HepG2 (cell line): ENCODE measurements around the gene MAMDC2. TPM values are rescaled to one million over a fixed set of nuclear protein-coding genes. Genes with fewer than 3 reads are reported as not detected.
A peak's percentile ranks its signal among the peaks of the same experiment; 100 is the strongest.

Experiments
- ATAC-seq: fragments of 200-7000 bp; cut with Tn5 transposase; 3 replicates; pipeline ENCODE4 v1.9.1; 2020; ENCODE audit warnings: mild to moderate bottlenecking, moderate library complexity
- BruUV-seq: library from RNA; stranded (reverse); fragments of 400-500 nt; replicated peaks from 2 replicates; lab custom pipeline; 2021; lab: Mats Ljungman, UMichigan
- CTCF ChIA-PET: fragments of 300-600 bp; formaldehyde crosslinking; extraction: SDS; loops from one replicate; lab custom pipeline; 2021; ENCODE audit warnings: low total read pairs, inconsistent platforms, low intra/inter-chr PET ratio; lab: Yijun Ruan, JAX
- POLR2A ChIA-PET: fragments of 350-600 bp; sonication (Branson Sonifier 250); formaldehyde crosslinking; loops from one replicate; lab custom pipeline; 2020; ENCODE audit warnings: antibody characterized with exemption, inconsistent platforms; lab: Yijun Ruan, JAX
- DNase-seq: peaks from one replicate; pipeline ENCODE4 v3.0.0-alpha.2; 2015; ENCODE audit warnings: low spot score
- FAIRE-seq: peaks from 3 replicates; lab custom pipeline; 2011; peaks lifted over from hg19 to GRCh38; lab: Jason Lieb, UNC
- H2AFZ ChIP-seq: one replicate; pipeline ENCODE4 v1.6.1; 2011; ENCODE audit warnings: low read length, inconsistent platforms
- H3K27ac ChIP-seq: fragments of 300-600 bp; 3 replicates; pipeline ENCODE4 v1.8.0; 2011; ENCODE audit warnings: mixed run types, mild to moderate bottlenecking, mixed read lengths, low read length, inconsistent platforms; ENCODE audit not compliant: insufficient read depth; ENCODE audit errors: extremely low read length
- H3K27me3 ChIP-seq, 2 experiments: fragments of 200-600 bp in 1 of 2; 2 replicates in 1 of 2; 3 replicates in 1 of 2; pipeline versions ENCODE4 v1.6.0 to v1.8.0; 2011; ENCODE audit warnings: low read length in 2 of 2, mild to moderate bottlenecking in 2 of 2, moderate library complexity in 2 of 2, inconsistent platforms in 1 of 2; ENCODE audit not compliant: insufficient read depth in 2 of 2, control insufficient read depth in 1 of 2
- H3K36me3 ChIP-seq, 2 experiments: fragments of 200-600 bp in 1 of 2; replicated peaks in 1 of 2; 2 replicates in 1 of 2; 3 replicates in 1 of 2; pipeline versions ENCODE4 v1.5.1 to v1.8.0; 2011; ENCODE audit warnings: low read length in 2 of 2, inconsistent platforms in 1 of 2; ENCODE audit not compliant: insufficient read depth in 2 of 2, control insufficient read depth in 1 of 2
- H3K4me1 ChIP-seq: 2 replicates; pipeline ENCODE4 v1.5.1; 2012; ENCODE audit warnings: low read length, inconsistent platforms; ENCODE audit not compliant: insufficient read depth
- H3K4me2 ChIP-seq: 2 replicates; pipeline ENCODE4 v1.6.0; 2011; ENCODE audit warnings: low read depth, low read length, inconsistent platforms
- H3K4me3 ChIP-seq, 3 experiments: fragments of 200-600 bp in 1 of 3; sonication (generic), shearing (Covaris generic) in 1 of 3; replicated peaks in 1 of 3; 2 replicates each; pipeline ENCODE4 v1.5.1; 2011 to 2016; ENCODE audit warnings: low read length in 3 of 3, inconsistent platforms in 2 of 3, low read depth in 2 of 3, mild to moderate bottlenecking in 2 of 3, control low read depth in 1 of 3, mixed read lengths in 1 of 3; ENCODE audit not compliant: insufficient read depth in 1 of 3
- H3K79me2 ChIP-seq: one replicate; pipeline ENCODE4 v1.6.1; 2011; ENCODE audit warnings: low read length, inconsistent platforms; ENCODE audit not compliant: insufficient read depth
- H3K9ac ChIP-seq: 2 replicates; pipeline ENCODE4 v1.6.0; 2011; ENCODE audit warnings: mild to moderate bottlenecking, low read depth, low read length, inconsistent platforms; ENCODE audit not compliant: insufficient read depth
- H3K9me3 ChIP-seq: 2 replicates; pipeline ENCODE4 v1.5.1; 2012; ENCODE audit warnings: mild to moderate bottlenecking, low read length
- H4K20me1 ChIP-seq: 2 replicates; pipeline ENCODE4 v1.6.0; 2011; ENCODE audit warnings: inconsistent platforms, mild to moderate bottlenecking, low read length, moderate library complexity; ENCODE audit not compliant: insufficient read depth
- CEBPG ChIP-seq: IDR thresholded peaks from 2 replicates; pipeline ENCODE4 v1.6.1; 2016
- CTCF ChIP-seq: sonication (generic); formaldehyde crosslinking; IDR thresholded peaks from 2 replicates; pipeline ENCODE4 v1.5.0; 2020; ENCODE audit warnings: mild to moderate bottlenecking, missing genetic modification reagents, moderate library complexity
- MTF2 ChIP-seq: sonication (generic); formaldehyde crosslinking; IDR thresholded peaks from 2 replicates; pipeline ENCODE4 v1.5.0; 2020; ENCODE audit warnings: missing genetic modification reagents, borderline replicate concordance
- NFIC ChIP-seq: IDR thresholded peaks from 2 replicates; pipeline ENCODE4 v1.6.1; 2012; ENCODE audit warnings: mild to moderate bottlenecking, low read length, inconsistent platforms
- NPAS2 ChIP-seq: sonication (generic); formaldehyde crosslinking; IDR thresholded peaks from 2 replicates; pipeline ENCODE4 v1.8.0; 2022; ENCODE audit warnings: mild to moderate bottlenecking, missing genetic modification reagents, borderline replicate concordance
- PCBP1 ChIP-seq: fragments of 200-400 bp; formaldehyde crosslinking; IDR thresholded peaks from 2 replicates; pipeline ENCODE4 v1.6.1; 2017; ENCODE audit warnings: mild to moderate bottlenecking, low read depth, low read length, borderline replicate concordance
- RAD21 ChIP-seq: fragments of 450-650 bp; formaldehyde crosslinking; IDR thresholded peaks from 2 replicates; pipeline ENCODE4 v1.5.0; 2020; ENCODE audit warnings: mild to moderate bottlenecking
- RXRA ChIP-seq: sonication (generic); formaldehyde crosslinking; IDR thresholded peaks from 2 replicates; pipeline ENCODE4 v1.5.1; 2020; ENCODE audit warnings: missing genetic modification reagents
- STAG1 ChIP-seq: sonication (generic); formaldehyde crosslinking; IDR thresholded peaks from 2 replicates; pipeline ENCODE4 v1.4.0; 2020; ENCODE audit warnings: missing genetic modification reagents
- TBL1XR1 ChIP-seq: fragments of 150-350 bp; IDR thresholded peaks from 2 replicates; pipeline ENCODE4 v1.6.1; 2014; ENCODE audit warnings: borderline replicate concordance, low read length; ENCODE audit not compliant: partially characterized antibody
- XRCC5 ChIP-seq: fragments of 200-400 bp; formaldehyde crosslinking; optimal IDR thresholded peaks from 2 replicates; pipeline ENCODE3; 2017; ENCODE audit warnings: mild to moderate bottlenecking, low read length
- ZNF317 ChIP-seq: sonication (generic); formaldehyde crosslinking; IDR thresholded peaks from 2 replicates; pipeline ENCODE4 v1.5.0; 2020; ENCODE audit warnings: mild to moderate bottlenecking, missing genetic modification reagents
- ZNF703 ChIP-seq: sonication (generic); formaldehyde crosslinking; IDR thresholded peaks from 2 replicates; pipeline ENCODE4 v1.5.1; 2020; ENCODE audit warnings: missing genetic modification reagents, mild to moderate bottlenecking, moderate library complexity, borderline replicate concordance
- ZNF737 ChIP-seq: sonication (generic); formaldehyde crosslinking; IDR thresholded peaks from 2 replicates; pipeline ENCODE4 v1.5.0; 2020; ENCODE audit warnings: missing genetic modification reagents, mild to moderate bottlenecking, borderline replicate concordance
- WGBS: methylation state at CpG from one replicate; pipeline ENCODE4 v1.1.6; 2017; ENCODE audit warnings: low lambda C conversion rate; 5-methylcytosine and 5-hydroxymethylcytosine counted together
- in situ Hi-C: cut with HindIII; loops from 2 replicates; pipeline ENCODE4 v1.10.0; 2017; ENCODE audit warnings: low pct_unique_long_range_greater_than_20kb; ENCODE audit not compliant: extremely low pct_ligation_motif_present
- intact Hi-C: fragments of 100-400 bp; cut with micrococcal nuclease; formaldehyde crosslinking; loops from one replicate; pipeline ENCODE4 v1.10.0; 2022; ENCODE audit not compliant: unreplicated experiment
- polyA plus RNA-seq, 8 experiments: library from polyadenylated mRNA; depleted of rRNA in 3 of 8; stranded (reverse) in 7 of 8; unstranded in 1 of 8; fragments of >200 nt; fragmentation: Illumina TruSeq in 4 of 8; extraction: Trizol in 4 of 8; gene quantifications; 2 replicates each; pipeline versions ENCODE4 v1.2.1 to v1.2.3, GENCODE V29; 2011 to 2016; ENCODE audit warnings: low read depth in 4 of 8, missing spikeins in 1 of 8, mixed read lengths in 1 of 8; ENCODE audit not compliant: insufficient read depth in 1 of 8
- total RNA-seq, 5 experiments: library from RNA; depleted of rRNA; stranded (reverse); fragments of >200 nt; fragmentation: Illumina TruSeq; extraction: Trizol; gene quantifications; 2 replicates each; pipeline ENCODE4 v1.2.3, GENCODE V29; 2016; ENCODE audit warnings: low read depth in 1 of 5
- TF ChIP-seq, protein P1 (sequence below): sonication (generic); formaldehyde crosslinking; IDR thresholded peaks from one replicate; pipeline ENCODE4 v1.5.1; 2020; ENCODE audit warnings: mild to moderate bottlenecking, missing genetic modification reagents; ENCODE audit errors: not compliant biosample characterization

Gene MAMDC2
- total and polyA plus RNA-seq, 2 of the 13 experiments (the other 11 are each of a cell fraction or from before 2014, with no cell fraction given) = not detected

DNA sequence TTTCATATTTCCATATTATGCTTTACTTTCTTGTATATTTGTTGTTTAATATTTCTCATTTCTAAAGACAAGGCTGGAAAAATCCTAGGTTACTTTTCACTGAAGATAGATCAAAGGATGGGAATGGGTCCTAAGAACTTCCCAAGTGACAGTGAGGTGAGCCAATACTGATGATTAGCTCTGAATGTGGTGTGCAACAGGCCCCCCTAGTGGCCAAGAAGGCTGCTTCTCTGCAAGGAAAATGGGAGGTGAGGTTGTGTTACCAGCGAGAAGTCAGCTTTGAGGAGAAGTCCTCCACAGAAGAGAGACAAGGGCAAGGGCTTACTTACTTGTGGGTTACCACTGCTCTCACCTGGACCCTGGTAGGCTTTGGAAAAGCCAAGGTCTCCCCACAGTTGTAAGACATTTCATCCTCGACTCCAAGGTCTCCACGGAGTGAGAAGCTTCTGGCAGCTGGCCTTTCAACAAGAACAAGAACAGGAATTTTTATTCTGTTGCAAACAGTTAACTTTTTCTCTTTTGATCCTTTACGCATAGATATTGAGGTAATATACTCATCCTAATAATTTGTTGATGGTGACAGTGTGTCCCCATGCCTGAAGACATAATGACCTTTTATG, 69.9 kb downstream of the MAMDC2 start:
- no peaks in the 10 kb centered on the region for H4K20me1 ChIP-seq
- in situ Hi-C loops = loop anchor here (5.0 kb wide), 1 partner anchor 141 kb away; no protein-coding TSS in a partner anchor
- H3K4me1 ChIP-seq = peaks cover 38% of the 10 kb centered on the region
- ChIA-PET CTCF (interaction anchor here (2.4 kb wide), 1 partner anchor 141 kb away, joined by 10 read pairs; no protein-coding TSS in a partner anchor), POLR2A (no interaction called here)
- H2AFZ ChIP-seq = no peak overlapping the region
- DNase-seq (peak; percentile 23), FAIRE-seq (no peak), ATAC-seq (peak; percentile 59)
- no TSS peak for BruUV-seq
- no peak overlapping the region for H3K27ac ChIP-seq
- H3K9me3 ChIP-seq = no peaks in the 10 kb centered on the region
- intact Hi-C loops = loop anchor here (1.0 to 5.0 kb wide), 2 partner anchors 114 to 141 kb away; no protein-coding TSS in a partner anchor
- no peak overlapping the region for H3K4me3 ChIP-seq
- H3K36me3 ChIP-seq = no peaks in the 10 kb centered on the region
- 37% methylated on average over 4 of the region's 4 CpGs for WGBS
- no peaks in the 10 kb centered on the region; a peak in 1 of 5 replicates for H3K27me3 ChIP-seq
- H3K9ac ChIP-seq = no peak overlapping the region
- peak overlapping the region; percentile 18; the same call in 1 of the 2 replicates for H3K4me2 ChIP-seq
- H3K79me2 ChIP-seq = no peaks in the 10 kb centered on the region
- no peak for TF ChIP-seq PCBP1
- TF ChIP-seq TBL1XR1 = no peak
- TF ChIP-seq STAG1 (CRISPR knock-in tag) = peak; percentile 62
- TF ChIP-seq RAD21 (CRISPR knock-in tag) = no peak
- no peak for TF ChIP-seq ZNF317
- no peak for TF ChIP-seq RXRA (CRISPR knock-in tag)
- no peak for TF ChIP-seq NFIC
- peak; percentile 30; the same call in 1 of the 2 replicates for TF ChIP-seq CEBPG (CRISPR knock-in tag)
- TF ChIP-seq, protein P1, sequence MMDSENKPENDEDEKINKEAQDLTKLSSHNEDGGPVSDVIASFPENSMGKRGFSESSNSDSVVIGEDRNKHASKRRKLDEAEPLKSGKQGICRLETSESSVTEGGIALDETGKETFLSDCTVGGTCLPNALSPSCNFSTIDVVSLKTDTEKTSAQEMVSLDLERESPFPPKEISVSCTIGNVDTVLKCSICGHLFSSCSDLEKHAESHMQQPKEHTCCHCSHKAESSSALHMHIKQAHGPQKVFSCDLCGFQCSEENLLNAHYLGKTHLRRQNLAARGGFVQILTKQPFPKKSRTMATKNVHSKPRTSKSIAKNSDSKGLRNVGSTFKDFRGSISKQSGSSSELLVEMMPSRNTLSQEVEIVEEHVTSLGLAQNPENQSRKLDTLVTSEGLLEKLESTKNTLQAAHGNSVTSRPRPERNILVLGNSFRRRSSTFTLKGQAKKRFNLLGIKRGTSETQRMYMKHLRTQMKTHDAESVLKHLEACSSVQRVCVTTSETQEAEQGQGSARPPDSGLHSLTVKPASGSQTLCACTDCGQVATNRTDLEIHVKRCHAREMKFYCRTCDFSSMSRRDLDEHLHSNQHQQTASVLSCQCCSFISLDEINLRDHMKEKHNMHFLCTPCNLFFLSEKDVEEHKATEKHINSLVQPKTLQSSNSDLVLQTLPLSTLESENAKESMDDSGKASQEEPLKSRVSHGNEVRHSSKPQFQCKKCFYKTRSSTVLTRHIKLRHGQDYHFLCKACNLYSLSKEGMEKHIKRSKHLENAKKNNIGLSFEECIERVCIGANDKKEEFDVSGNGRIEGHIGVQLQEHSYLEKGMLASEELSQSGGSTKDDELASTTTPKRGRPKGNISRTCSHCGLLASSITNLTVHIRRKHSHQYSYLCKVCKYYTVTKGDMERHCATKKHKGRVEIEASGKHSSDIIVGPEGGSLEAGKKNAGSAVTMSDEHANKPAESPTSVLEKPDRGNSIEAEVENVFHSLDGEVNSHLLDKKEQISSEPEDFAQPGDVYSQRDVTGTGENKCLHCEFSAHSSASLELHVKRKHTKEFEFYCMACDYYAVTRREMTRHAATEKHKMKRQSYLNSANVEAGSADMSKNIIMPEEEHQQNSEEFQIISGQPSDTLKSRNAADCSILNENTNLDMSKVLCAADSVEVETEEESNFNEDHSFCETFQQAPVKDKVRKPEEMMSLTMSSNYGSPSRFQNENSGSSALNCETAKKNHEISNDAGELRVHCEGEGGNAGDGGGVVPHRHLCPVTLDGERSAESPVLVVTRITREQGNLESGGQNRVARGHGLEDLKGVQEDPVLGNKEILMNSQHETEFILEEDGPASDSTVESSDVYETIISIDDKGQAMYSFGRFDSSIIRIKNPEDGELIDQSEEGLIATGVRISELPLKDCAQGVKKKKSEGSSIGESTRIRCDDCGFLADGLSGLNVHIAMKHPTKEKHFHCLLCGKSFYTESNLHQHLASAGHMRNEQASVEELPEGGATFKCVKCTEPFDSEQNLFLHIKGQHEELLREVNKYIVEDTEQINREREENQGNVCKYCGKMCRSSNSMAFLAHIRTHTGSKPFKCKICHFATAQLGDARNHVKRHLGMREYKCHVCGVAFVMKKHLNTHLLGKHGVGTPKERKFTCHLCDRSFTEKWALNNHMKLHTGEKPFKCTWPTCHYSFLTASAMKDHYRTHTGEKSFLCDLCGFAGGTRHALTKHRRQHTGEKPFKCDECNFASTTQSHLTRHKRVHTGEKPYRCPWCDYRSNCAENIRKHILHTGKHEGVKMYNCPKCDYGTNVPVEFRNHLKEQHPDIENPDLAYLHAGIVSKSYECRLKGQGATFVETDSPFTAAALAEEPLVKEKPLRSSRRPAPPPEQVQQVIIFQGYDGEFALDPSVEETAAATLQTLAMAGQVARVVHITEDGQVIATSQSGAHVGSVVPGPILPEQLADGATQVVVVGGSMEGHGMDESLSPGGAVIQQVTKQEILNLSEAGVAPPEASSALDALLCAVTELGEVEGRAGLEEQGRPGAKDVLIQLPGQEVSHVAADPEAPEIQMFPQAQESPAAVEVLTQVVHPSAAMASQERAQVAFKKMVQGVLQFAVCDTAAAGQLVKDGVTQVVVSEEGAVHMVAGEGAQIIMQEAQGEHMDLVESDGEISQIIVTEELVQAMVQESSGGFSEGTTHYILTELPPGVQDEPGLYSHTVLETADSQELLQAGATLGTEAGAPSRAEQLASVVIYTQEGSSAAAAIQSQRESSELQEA = no peak
- TF ChIP-seq ZNF703 (CRISPR knock-in tag) = no peak
- peak; percentile 25 for TF ChIP-seq XRCC5
- TF ChIP-seq ZNF737 = no peak
- no peak for TF ChIP-seq MTF2 (CRISPR knock-in tag)
- TF ChIP-seq CTCF = peak; percentile 66
- TF ChIP-seq NPAS2 (CRISPR knock-in tag) = 0 out of 2 replicates have a peak, but pooled peaks have one; percentile 5
